ENCODE results near the gene PHLDB2. TPM values are rescaled to one million over a fixed set of nuclear protein-coding genes. Genes with fewer than 3 reads are reported as not detected.

Gene PHLDB2
- total RNA-seq, 1 experiment from 2014 or later: 90.1 TPM

- POLR2A ChIA-PET (ENCODE audit: unreplicated experiment): no interaction called here
- no TSS peak for BruUV-seq (replicated peaks)
- Histone ChIP-seq H3K4me3 (ENCODE audit: low read length) (no peak overlapping the region), H3K27me3 (ENCODE audit: low read length) (no peaks in the 10 kb centered on the region), H2AFZ (ENCODE audit: low read length) (no peak overlapping the region), H3K4me2 (ENCODE audit: low read length) (no peak overlapping the region), H3K27ac (ENCODE audit: low read length) (no peak overlapping the region), H3K4me1 (ENCODE audit: insufficient read depth, low read length) (peaks cover 30% of the 10 kb centered on the region), H3K36me3 (ENCODE audit: low read depth, low read length) (no peaks in the 10 kb centered on the region), H3K79me2 (ENCODE audit: low read length) (peaks cover 26% of the 10 kb centered on the region), H3K9me2 (replicated peaks; ENCODE audit: low read length) (no peaks in the 10 kb centered on the region), H3F3A (ENCODE audit: low read length, unreplicated experiment) (peaks cover 3% of the 10 kb centered on the region), H3K9me3 (ENCODE audit: low read length) (no peaks in the 10 kb centered on the region), H3K9ac (ENCODE audit: low read length) (no peak overlapping the region), H4K20me1 (ENCODE audit: low read length) (no peaks in the 10 kb centered on the region)
- intact Hi-C loops (cut with micrococcal nuclease): no loop called here
- no peak for ATAC-seq
- TF ChIP-seq CTCF (conservative IDR thresholded peaks at IDR 0.05; ENCODE audit: low read depth, low read length) (no peak), EZH2 (IDR thresholded peaks at IDR 0.05; ENCODE audit: low read length, unreplicated experiment) (no peak), EZH2phosphoT487 (IDR thresholded peaks at IDR 0.05; ENCODE audit: borderline replicate concordance, low read length) (no peak)
- CTCF ChIA-PET: no interaction called here
- DNase-seq: no peak
Observed at GRCh38 chr3:111854990-111855389, 4.1 kb upstream of the PHLDB2 start.

- no peaks in the 10 kb centered on the region for H3K36me3 ChIP-seq (ENCODE audit: low read depth, low read length)
- DNase-seq: no peak
- ChIA-PET POLR2A (ENCODE audit: unreplicated experiment) (no interaction called here), CTCF (no interaction called here)
- no peak for TF ChIP-seq CTCF (conservative IDR thresholded peaks at IDR 0.05; ENCODE audit: low read depth, low read length)
- no peak for TF ChIP-seq EZH2phosphoT487 (IDR thresholded peaks at IDR 0.05; ENCODE audit: borderline replicate concordance, low read length)
- no peak for TF ChIP-seq EZH2 (IDR thresholded peaks at IDR 0.05; ENCODE audit: low read length, unreplicated experiment)
- H3K4me1 ChIP-seq (ENCODE audit: insufficient read depth, low read length): peaks cover 26% of the 10 kb centered on the region
- H3K9me2 ChIP-seq (replicated peaks; ENCODE audit: low read length): no peaks in the 10 kb centered on the region
- peaks cover 42% of the 10 kb centered on the region for H3K79me2 ChIP-seq (ENCODE audit: low read length)
- ATAC-seq: no peak
- no peaks in the 10 kb centered on the region for H3K27me3 ChIP-seq (ENCODE audit: low read length)
- no peaks in the 10 kb centered on the region for H3K9me3 ChIP-seq (ENCODE audit: low read length)
- no peaks in the 10 kb centered on the region for H3F3A ChIP-seq (ENCODE audit: low read length, unreplicated experiment)
- no peak overlapping the region for H3K4me2 ChIP-seq (ENCODE audit: low read length)
- H4K20me1 ChIP-seq (ENCODE audit: low read length): peaks cover 9% of the 10 kb centered on the region; the same call in 1 of the 2 replicates
- intact Hi-C loops (cut with micrococcal nuclease): no loop called here
- H2AFZ ChIP-seq (ENCODE audit: low read length): no peak overlapping the region
- no TSS peak for BruUV-seq (replicated peaks)
- H3K27ac ChIP-seq (ENCODE audit: low read length): no peak overlapping the region
- H3K9ac ChIP-seq (ENCODE audit: low read length): no peak overlapping the region
- H3K4me3 ChIP-seq (ENCODE audit: low read length): no peak overlapping the region
Observed at GRCh38 chr3:111856501-111856900, 2.6 kb upstream of the PHLDB2 start.

- H3K4me2 ChIP-seq (ENCODE audit: low read length): no peak overlapping the region
- H3K9ac ChIP-seq (ENCODE audit: low read length): no peak overlapping the region
- H3K36me3 ChIP-seq (ENCODE audit: low read depth, low read length): no peaks in the 10 kb centered on the region
- H3K79me2 ChIP-seq (ENCODE audit: low read length): peaks cover 51% of the 10 kb centered on the region
- no peaks in the 10 kb centered on the region for H3F3A ChIP-seq (ENCODE audit: low read length, unreplicated experiment)
- intact Hi-C loops (cut with micrococcal nuclease): no loop called here
- no peaks in the 10 kb centered on the region for H3K9me2 ChIP-seq (replicated peaks; ENCODE audit: low read length)
- ChIA-PET CTCF (no interaction called here), POLR2A (ENCODE audit: unreplicated experiment) (interaction anchor here (0.6 kb wide), 1 partner anchor 55 kb away, joined by 7 read pairs; no protein-coding TSS in a partner anchor)
- no peaks in the 10 kb centered on the region for H3K9me3 ChIP-seq (ENCODE audit: low read length)
- peaks cover 19% of the 10 kb centered on the region for H4K20me1 ChIP-seq (ENCODE audit: low read length)
- H3K27ac ChIP-seq (ENCODE audit: low read length): no peak overlapping the region
- H3K4me3 ChIP-seq (ENCODE audit: low read length): no peak overlapping the region
- H2AFZ ChIP-seq (ENCODE audit: low read length): no peak overlapping the region
- DNase-seq: no peak
- TF ChIP-seq EZH2phosphoT487 (IDR thresholded peaks at IDR 0.05; ENCODE audit: borderline replicate concordance, low read length) (no peak), EZH2 (IDR thresholded peaks at IDR 0.05; ENCODE audit: low read length, unreplicated experiment) (no peak), CTCF (conservative IDR thresholded peaks at IDR 0.05; ENCODE audit: low read depth, low read length) (no peak)
- peaks cover 27% of the 10 kb centered on the region for H3K4me1 ChIP-seq (ENCODE audit: insufficient read depth, low read length)
- ATAC-seq: no peak
- H3K27me3 ChIP-seq (ENCODE audit: low read length): no peaks in the 10 kb centered on the region
- no TSS peak for BruUV-seq (replicated peaks)
Observed at GRCh38 chr3:111857474-111857873, 1.6 kb upstream of the PHLDB2 start.

Measured in PC-3 (cell line).